ENCODE measurements around the gene CD82. TPM values are rescaled to one million over a fixed set of nuclear protein-coding genes. Genes with fewer than 3 reads are reported as not detected.

Gene CD82
- total and polyA plus RNA-seq, 12 donors = 2.3 to 53.4 (median 17.8) TPM

- Histone ChIP-seq H3K4me3 (no peak overlapping the region), H3K27ac (no peak overlapping the region), H3K4me1 (replicated peaks in 1 of 2) (no peaks in the 10 kb centered on the region), H3K9me3 (replicated peaks in 1 of 3) (no peaks in the 10 kb centered on the region), H3K27me3 (no peaks in the 10 kb centered on the region), H3K36me3 (replicated peaks in 1 of 2) (no peaks in the 10 kb centered on the region)
- no peak for DNase-seq
- no peak for TF ChIP-seq CTCF (IDR thresholded peaks at IDR 0.05)
- no peak for TF ChIP-seq POLR2A (IDR thresholded peaks at IDR 0.05)
- intact Hi-C loops (cut with DNase I) = no loop called here
- WGBS, 4 donors = 80 to 90% (median 87%) methylated on average over 11 to 13 of the region's 13 CpGs
These were observed 31.2 kb downstream of the CD82 start for GRCh38 chr11:44596525-44597276.

- Histone ChIP-seq H3K4me3 (no peak overlapping the region), H3K4me1 (replicated peaks in 1 of 2) (no peaks in the 10 kb centered on the region), H3K27me3 (no peaks in the 10 kb centered on the region), H3K36me3 (replicated peaks in 1 of 2) (no peaks in the 10 kb centered on the region), H3K27ac (no peak overlapping the region), H3K9me3 (replicated peaks in 1 of 3) (no peaks in the 10 kb centered on the region)
- TF ChIP-seq POLR2A (IDR thresholded peaks at IDR 0.05) = no peak
- no peak for DNase-seq
- 82 to 100% (median 90%) methylated on average over 2 to 5 of the region's 5 CpGs for WGBS, 4 donors
- intact Hi-C loops (cut with DNase I) = no loop called here
These were observed 32.0 kb downstream of the CD82 start for GRCh38 chr11:44597358-44598012.

DNA sequence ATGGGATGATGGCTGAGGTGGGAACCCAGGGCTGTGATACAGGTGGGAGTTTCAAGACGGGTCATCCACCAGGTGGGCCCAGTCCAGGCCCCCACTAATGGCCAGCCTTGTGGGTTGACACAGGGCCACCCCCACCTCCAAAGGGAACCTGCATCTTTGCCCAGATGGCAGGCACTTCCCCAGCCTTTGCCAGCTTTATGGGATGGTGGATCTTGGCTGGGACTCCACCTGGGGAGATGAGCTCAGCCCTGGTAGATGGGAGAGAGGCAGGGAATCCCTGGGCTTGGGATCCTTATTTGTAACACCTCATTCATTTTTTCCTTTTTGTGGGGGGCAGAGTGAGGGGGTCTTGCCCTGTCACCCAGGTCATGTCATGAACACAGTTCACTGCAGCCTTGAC is 33.4 kb downstream of the CD82 start:
- TF ChIP-seq POLR2A (IDR thresholded peaks at IDR 0.05) (no peak), CTCF (IDR thresholded peaks at IDR 0.05) (no peak)
- H3K36me3 ChIP-seq (replicated peaks in 1 of 2) = no peaks in the 10 kb centered on the region

DNA sequence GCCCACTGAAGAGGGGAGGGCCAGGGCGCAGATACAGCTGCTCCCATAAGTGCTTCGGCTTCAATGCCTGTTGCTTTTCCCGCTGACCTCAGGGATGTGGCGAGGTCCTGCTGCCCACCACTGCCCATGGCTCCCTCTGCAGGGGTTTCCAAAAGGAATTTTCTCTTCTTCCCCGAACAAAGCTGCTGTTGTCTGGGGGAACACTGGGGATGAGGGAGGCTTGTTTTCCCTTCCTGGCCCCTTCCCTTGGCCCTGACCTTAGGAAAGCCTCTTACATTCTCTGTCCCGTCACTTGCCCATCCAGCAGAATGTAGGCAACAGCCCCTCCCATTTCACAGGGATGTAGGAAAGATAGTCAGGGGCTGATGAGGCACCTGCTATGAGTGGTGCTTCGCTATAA is 34.8 kb downstream of the CD82 start:
- H3K27me3 ChIP-seq = no peaks in the 10 kb centered on the region
- DNase-seq = no peak
- no peak overlapping the region for H3K27ac ChIP-seq
- no peak for TF ChIP-seq POLR2A (IDR thresholded peaks at IDR 0.05)
- no peak for TF ChIP-seq CTCF (IDR thresholded peaks at IDR 0.05)
- no peak overlapping the region for H3K4me3 ChIP-seq
- no peaks in the 10 kb centered on the region for H3K4me1 ChIP-seq (replicated peaks in 1 of 2)
- intact Hi-C loops (cut with DNase I) = no loop called here
- WGBS, 4 donors = 93 to 96% (median 94%) methylated on average over 6 to 7 of the region's 7 CpGs
- no peaks in the 10 kb centered on the region for H3K9me3 ChIP-seq (replicated peaks in 1 of 3)
- H3K36me3 ChIP-seq (replicated peaks in 1 of 2) = no peaks in the 10 kb centered on the region

More for the DNA sequence above, 33.4 kb downstream of the CD82 start:
- no peaks in the 10 kb centered on the region for H3K27me3 ChIP-seq
- DNase-seq = no peak
- H3K4me1 ChIP-seq (replicated peaks in 1 of 2) = no peaks in the 10 kb centered on the region
- H3K4me3 ChIP-seq = no peak overlapping the region
- WGBS, 4 donors = 75 to 97% (median 95%) methylated on average over 1 of the region's 1 CpG; no CpG with 5 or more reads in 1 of the 4 donors
- no peaks in the 10 kb centered on the region for H3K9me3 ChIP-seq (replicated peaks in 1 of 3)
- intact Hi-C loops (cut with DNase I) = no loop called here
- no peak overlapping the region for H3K27ac ChIP-seq
